Skeletal muscle tissue (tissue), 4 donors: Measurements from ENCODE around the gene MAN2A1. TPM values are rescaled to one million over a fixed set of nuclear protein-coding genes. Genes with fewer than 3 reads are reported as not detected.

ENCODE experiments used
- H3K27ac ChIP-seq: one replicate; pipeline ENCODE4 v1.7.0; 2013; ENCODE audit warnings: mild to moderate bottlenecking, low read depth, low read length, inconsistent platforms
- H3K27me3 ChIP-seq, 3 donors: one replicate each; pipeline ENCODE4 v1.7.0; 2013; ENCODE audit warnings: low read length in 3 of 3; ENCODE audit not compliant: control insufficient read depth in 3 of 3, insufficient read depth in 3 of 3
- H3K36me3 ChIP-seq, 3 donors: one replicate each; pipeline ENCODE4 v1.7.0; 2013; ENCODE audit warnings: low read length in 3 of 3; ENCODE audit not compliant: control insufficient read depth in 3 of 3, insufficient read depth in 3 of 3
- H3K4me1 ChIP-seq, 3 donors: one replicate each; pipeline ENCODE4 v1.7.0; 2013; ENCODE audit warnings: low read length in 3 of 3, mild to moderate bottlenecking in 3 of 3; ENCODE audit not compliant: control insufficient read depth in 3 of 3, insufficient read depth in 3 of 3
- H3K4me3 ChIP-seq, 3 donors: one replicate each; pipeline ENCODE4 v1.7.0; 2013; ENCODE audit warnings: low read length in 3 of 3
- H3K9ac ChIP-seq, 3 donors: one replicate each; pipeline ENCODE4 v1.7.0; 2013; ENCODE audit warnings: low read length in 3 of 3, mild to moderate bottlenecking in 3 of 3, moderate library complexity in 2 of 3, low read depth in 1 of 3
- H3K9me3 ChIP-seq, 3 donors: one replicate each; pipeline ENCODE4 v1.7.0; 2013; ENCODE audit warnings: low read length in 3 of 3; ENCODE audit not compliant: control insufficient read depth in 3 of 3
- total RNA-seq: library from RNA; depleted of rRNA; stranded (reverse); fragments of >200 nt; gene quantifications from one replicate; pipeline ENCODE4 v1.2.3, GENCODE V29; 2014
- donor health status: Osteomylitis.

MAN2A1 gene
- total RNA-seq, 1 donor from 2014 or later, result 81.4 TPM

- Histone ChIP-seq H3K27me3 (no peaks in the 10 kb centered on the region), H3K4me3 (no peak overlapping the region), H3K9me3 (no peaks in the 10 kb centered on the region), H3K27ac (no peak overlapping the region), H3K4me1 (peaks cover 12 to 26% (median 26%) of the 10 kb centered on the region in 3 donors), H3K36me3 (no peaks in the 10 kb centered on the region), H3K9ac (peak overlapping the region in 1 of 3 donors; percentile 10)
These were observed 54.1 kb downstream of the MAN2A1 start for GRCh38 chr5:109743770-109744212.

DNA sequence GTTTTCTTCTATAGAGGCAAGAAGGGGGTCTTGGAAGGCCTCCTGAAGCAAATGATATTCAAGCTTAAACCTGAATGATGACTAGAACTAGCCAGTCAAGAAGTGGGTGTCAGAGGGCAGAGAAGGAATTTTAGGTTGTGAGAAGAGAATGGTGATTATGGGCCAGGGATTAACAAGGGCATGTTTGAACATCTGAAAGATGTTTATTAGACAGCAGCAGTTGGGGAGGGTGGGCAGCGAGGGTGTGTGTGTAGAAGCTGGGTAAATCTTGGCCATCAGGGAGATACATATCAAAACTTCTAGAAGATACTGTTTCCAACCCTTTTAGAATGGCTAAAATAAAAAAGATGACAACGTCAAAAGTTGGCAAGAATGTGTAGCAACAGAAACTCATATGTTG lies 54.5 kb downstream of the MAN2A1 start:
- no peaks in the 10 kb centered on the region for H3K36me3 ChIP-seq
- H3K27me3 ChIP-seq, result no peaks in the 10 kb centered on the region
- no peaks in the 10 kb centered on the region for H3K9me3 ChIP-seq
- no peak overlapping the region for H3K27ac ChIP-seq
- no peak overlapping the region for H3K4me3 ChIP-seq
- peak overlapping the region in 1 of 3 donors; percentile 10 for H3K9ac ChIP-seq
- peaks cover 12 to 26% (median 26%) of the 10 kb centered on the region in 3 donors for H3K4me1 ChIP-seq

DNA sequence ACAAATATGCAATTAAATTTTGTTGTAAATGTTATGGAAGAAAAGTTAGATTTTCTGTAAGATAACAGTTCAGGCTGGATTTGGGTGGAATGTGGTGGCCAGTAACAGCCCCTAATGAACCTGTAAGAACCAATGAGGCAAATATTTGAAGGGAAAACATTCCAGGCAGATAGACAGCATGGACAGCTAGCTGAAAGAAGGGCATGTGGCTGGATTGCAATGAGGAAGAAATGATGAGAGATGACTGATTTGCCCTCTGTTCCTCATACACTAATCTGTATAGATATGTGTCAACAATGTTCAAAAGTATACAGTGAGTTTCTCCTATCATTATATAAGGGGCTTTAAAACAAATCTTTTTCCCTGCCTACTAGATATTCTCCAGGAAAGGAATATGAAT lies 58.8 kb downstream of the MAN2A1 start:
- peaks cover under 1 to 6% (median 6%) of the 10 kb centered on the region in 3 donors for H3K4me1 ChIP-seq

GRCh38 chr5:109750463-109750862 lies 60.7 kb downstream of the MAN2A1 start:
- no peak overlapping the region for H3K27ac ChIP-seq
- H3K27me3 ChIP-seq, result no peaks in the 10 kb centered on the region
- no peak overlapping the region for H3K9ac ChIP-seq
- H3K4me3 ChIP-seq, result no peak overlapping the region
- peaks cover 0 to 3% (median 0%) of the 10 kb centered on the region in 3 donors for H3K4me1 ChIP-seq
- no peaks in the 10 kb centered on the region for H3K36me3 ChIP-seq
- no peaks in the 10 kb centered on the region for H3K9me3 ChIP-seq

More for the DNA sequence above, 58.8 kb downstream of the MAN2A1 start:
- Histone ChIP-seq H3K36me3 (no peaks in the 10 kb centered on the region), H3K27ac (no peak overlapping the region), H3K9me3 (no peaks in the 10 kb centered on the region), H3K9ac (no peak overlapping the region), H3K27me3 (no peaks in the 10 kb centered on the region), H3K4me3 (no peak overlapping the region)

DNA sequence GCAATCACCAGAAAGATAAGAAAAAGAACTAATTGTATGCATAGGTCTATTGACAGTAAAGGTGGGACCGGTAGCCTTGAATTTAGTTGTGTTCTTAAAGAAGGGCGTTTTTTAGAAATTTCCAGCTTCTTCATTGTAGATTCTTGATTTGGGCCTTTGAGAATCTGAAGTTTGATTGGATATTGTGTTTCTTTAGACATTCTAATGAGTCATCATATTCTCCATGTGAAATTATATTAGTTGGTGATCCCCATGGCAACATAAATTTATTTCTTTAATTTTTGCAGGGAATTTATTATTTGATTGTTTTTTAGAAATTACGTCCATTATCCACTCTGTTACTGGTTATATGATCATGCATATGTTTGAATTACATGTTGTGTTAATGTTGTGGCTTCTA lies 63.6 kb downstream of the MAN2A1 start:
- H3K4me1 ChIP-seq, result peaks cover 11 to 17% (median 13%) of the 10 kb centered on the region in 3 donors
- peaks cover 0 to 7% (median 0%) of the 10 kb centered on the region in 3 donors for H3K36me3 ChIP-seq
- H3K9me3 ChIP-seq, result no peaks in the 10 kb centered on the region
- no peak overlapping the region for H3K27ac ChIP-seq
- H3K27me3 ChIP-seq, result no peaks in the 10 kb centered on the region
- no peak overlapping the region for H3K9ac ChIP-seq
- no peak overlapping the region for H3K4me3 ChIP-seq

DNA sequence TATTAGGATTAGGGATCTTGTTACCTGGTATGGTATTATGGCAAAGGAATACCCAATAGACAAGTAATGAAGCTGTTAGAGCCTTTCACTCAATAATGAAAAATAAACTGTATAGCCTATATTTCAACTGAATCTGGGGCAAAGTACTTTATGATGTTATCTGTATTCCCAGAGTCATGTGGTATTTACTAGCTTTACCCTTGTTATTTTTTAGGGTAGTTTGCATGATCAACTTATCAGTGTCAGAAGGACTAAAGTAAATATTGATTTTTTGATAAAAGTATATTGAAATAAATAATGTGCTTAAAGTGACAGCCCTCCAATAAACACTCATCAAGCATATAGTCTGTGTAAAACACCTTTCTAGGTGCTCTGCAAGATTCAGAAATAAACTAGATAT lies 64.6 kb downstream of the MAN2A1 start:
- H3K4me3 ChIP-seq, result no peak overlapping the region
- H3K36me3 ChIP-seq, result peaks cover 0 to 7% (median 0%) of the 10 kb centered on the region in 3 donors
- no peaks in the 10 kb centered on the region for H3K27me3 ChIP-seq
- peaks cover 11 to 17% (median 13%) of the 10 kb centered on the region in 3 donors for H3K4me1 ChIP-seq
- H3K27ac ChIP-seq, result no peak overlapping the region
- no peaks in the 10 kb centered on the region for H3K9me3 ChIP-seq
- no peak overlapping the region for H3K9ac ChIP-seq

- Histone ChIP-seq H3K9me3 (no peaks in the 10 kb centered on the region), H3K36me3 (peaks cover 0 to 7% (median 0%) of the 10 kb centered on the region in 3 donors), H3K27me3 (no peaks in the 10 kb centered on the region), H3K9ac (no peak overlapping the region), H3K4me1 (peaks cover 11 to 17% (median 13%) of the 10 kb centered on the region in 3 donors), H3K4me3 (no peak overlapping the region), H3K27ac (no peak overlapping the region)
These were observed 66.0 kb downstream of the MAN2A1 start for GRCh38 chr5:109755761-109756160.

DNA sequence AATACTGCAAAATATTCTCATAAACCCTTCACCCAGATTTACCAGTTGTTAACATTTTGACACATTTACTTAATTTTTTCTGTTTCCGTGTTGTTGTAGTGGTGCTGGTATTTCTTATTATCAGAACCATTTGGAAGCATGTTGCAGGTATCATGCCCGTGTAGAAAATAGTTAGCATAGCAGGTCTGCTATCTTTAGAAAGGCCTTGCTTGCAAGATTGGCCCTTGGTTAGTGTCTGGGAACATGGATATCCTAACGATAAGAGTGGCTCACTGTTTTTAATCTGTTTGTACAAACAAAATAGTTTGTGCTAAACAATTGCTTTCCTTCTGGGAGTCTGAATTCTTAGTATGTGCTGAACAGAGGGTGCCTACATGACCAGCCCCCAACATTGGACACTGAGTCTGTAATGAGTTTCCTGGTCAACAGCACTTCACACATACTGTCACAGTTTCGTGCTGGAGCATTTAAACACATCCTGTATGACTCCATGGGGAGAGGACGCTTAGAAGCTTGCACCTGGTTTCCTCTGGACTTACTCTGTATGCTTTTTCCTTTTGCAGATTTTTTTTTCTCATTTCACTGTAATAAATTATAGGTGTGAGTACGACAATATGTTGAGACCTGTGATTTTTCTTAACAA lies 66.9 kb downstream of the MAN2A1 start:
- Histone ChIP-seq H3K27me3 (no peaks in the 10 kb centered on the region), H3K9me3 (no peaks in the 10 kb centered on the region), H3K27ac (peak overlapping the region; percentile 72), H3K4me1 (peaks cover 11 to 14% (median 13%) of the 10 kb centered on the region in 3 donors), H3K9ac (peak overlapping the region in 2 of 3 donors; percentile 48 to 57), H3K4me3 (peak overlapping the region; percentile 35 to 49 (median 48)), H3K36me3 (peaks cover 0 to 7% (median 0%) of the 10 kb centered on the region in 3 donors)

DNA sequence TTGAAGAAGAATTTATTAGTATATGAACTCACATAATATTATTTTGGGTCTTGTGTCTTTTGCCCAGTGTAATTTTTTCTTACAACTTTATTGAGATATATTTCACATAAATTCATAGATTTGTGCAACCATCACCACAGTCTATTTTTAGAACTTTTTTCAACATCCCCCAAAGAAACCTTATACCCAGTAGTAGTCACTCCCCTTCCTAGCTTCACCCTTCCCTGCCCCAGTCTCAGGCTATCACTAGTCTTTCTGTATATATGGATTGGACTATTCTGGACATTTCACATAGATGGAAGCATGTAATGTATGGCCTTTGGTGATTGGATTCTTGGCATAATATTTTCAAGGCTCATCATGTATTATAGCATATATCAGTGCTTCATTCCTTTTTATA lies 67.8 kb downstream of the MAN2A1 start:
- Histone ChIP-seq H3K36me3 (peaks cover 2 to 9% (median 2%) of the 10 kb centered on the region in 3 donors), H3K4me3 (peak overlapping the region in 1 of 3 donors; percentile 11), H3K9me3 (no peaks in the 10 kb centered on the region), H3K27ac (peak overlapping the region; percentile 72), H3K27me3 (no peaks in the 10 kb centered on the region), H3K4me1 (peaks cover 11 to 14% (median 13%) of the 10 kb centered on the region in 3 donors), H3K9ac (no peak overlapping the region)

DNA sequence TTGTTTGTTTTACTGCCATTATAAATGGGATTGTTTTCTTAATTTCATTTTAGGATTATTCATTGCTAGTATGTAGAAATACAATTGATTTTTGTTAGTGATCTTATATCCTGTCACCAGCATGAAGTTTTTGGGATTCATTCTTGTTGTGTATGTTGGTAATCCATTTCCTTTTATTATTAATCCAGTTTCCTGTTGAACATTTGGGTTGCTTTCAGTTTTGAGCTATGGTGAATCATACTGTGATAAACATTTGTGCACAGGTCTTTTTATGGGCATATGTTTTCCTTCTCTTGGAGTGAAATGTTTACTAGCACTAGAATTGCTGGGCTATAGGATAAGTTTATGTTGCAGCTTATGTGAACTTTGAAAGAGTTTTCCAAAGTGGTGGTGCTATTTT lies 69.6 kb downstream of the MAN2A1 start:
- peak overlapping the region; percentile 34 for H3K27ac ChIP-seq
- peaks cover 11 to 14% (median 13%) of the 10 kb centered on the region in 3 donors for H3K4me1 ChIP-seq
- H3K9me3 ChIP-seq, result no peaks in the 10 kb centered on the region
- H3K27me3 ChIP-seq, result no peaks in the 10 kb centered on the region
- peaks cover 3 to 13% (median 4%) of the 10 kb centered on the region in 3 donors for H3K36me3 ChIP-seq
- peak overlapping the region in 1 of 3 donors; percentile 32 for H3K9ac ChIP-seq
- H3K4me3 ChIP-seq, result no peak overlapping the region
